ENCODE measurements around the gene ATP11B. TPM values are rescaled to one million over a fixed set of nuclear protein-coding genes. Genes with fewer than 3 reads are reported as not detected.

Gene ATP11B
- total RNA-seq, 1 donor from 2014 or later = 117 TPM

DNA sequence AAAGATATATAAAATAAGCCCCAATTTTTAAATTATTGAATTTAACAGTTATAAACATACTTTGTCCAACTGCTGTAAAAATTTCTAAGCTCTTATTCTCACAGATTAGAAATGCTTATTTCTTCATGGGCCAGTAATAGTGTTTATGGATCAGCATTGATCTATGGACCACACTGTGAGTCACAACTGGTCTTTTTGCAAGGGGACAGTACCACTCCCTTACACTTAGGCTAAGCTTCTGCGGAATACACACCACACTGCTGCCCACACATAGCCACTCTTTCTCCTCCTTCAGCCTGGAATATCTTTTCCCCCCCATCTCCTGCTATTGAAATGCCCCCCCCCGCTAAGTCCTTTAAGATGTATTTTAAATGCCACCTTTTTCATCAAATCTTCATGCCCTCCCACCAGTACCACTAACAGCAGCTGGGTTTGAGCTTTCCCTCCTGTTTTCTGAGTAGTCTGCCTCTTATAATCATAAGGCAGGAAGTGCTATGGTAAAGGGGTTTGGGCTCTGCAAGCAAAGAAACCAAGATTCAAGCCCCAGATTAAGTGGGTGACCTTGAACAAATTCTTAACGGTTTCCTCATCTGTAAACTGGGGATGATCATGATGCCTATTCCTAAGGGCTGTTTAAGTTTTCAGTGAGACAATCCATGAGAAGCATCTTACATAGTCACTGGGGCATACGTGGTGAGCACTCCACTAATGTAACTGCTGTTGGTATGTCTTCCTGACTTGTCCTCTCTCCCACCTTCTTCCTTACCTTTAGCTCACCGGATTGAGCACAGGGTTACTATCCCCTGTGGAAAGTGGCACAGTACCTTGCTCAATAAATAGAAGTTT is 117.9 kb downstream of the ATP11B start:
- no peak for DNase-seq

DNA sequence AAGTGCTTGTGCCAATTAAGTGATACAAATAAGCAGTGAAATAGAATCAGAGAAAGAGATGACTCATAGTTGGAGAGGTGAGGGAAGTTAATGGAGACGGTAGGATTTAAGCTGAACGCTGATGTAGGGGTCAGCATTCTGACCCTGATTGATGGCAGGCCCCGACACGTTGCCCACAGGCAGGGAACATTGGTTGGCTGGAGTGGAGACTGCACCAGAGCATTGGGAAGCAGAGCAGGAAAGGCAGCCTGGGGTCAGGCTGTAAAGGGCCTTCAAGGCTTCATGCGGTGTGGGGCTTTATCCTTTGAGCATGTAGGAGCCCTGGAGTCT is 118.4 kb downstream of the ATP11B start:
- DNase-seq = no peak

DNA sequence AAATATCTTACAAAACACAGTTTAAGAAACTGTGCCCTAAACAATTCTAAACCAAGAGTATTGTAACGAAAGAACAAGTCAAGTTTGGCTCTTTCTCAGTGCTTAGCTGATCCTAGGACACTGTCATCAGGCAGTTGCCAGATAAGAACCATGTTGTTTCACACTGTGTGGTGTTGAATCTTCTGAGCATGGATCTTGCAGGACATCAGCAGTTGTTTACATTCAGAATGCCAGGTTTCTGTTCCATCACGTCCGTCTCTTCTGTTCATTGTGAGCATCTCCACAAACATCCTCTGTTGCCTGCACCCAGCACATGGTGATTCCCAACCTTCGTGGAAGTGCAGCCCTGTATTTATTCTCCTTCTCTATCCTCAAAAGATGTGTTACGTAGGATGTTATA is 119.2 kb downstream of the ATP11B start:
- DNase-seq = no peak

DNA sequence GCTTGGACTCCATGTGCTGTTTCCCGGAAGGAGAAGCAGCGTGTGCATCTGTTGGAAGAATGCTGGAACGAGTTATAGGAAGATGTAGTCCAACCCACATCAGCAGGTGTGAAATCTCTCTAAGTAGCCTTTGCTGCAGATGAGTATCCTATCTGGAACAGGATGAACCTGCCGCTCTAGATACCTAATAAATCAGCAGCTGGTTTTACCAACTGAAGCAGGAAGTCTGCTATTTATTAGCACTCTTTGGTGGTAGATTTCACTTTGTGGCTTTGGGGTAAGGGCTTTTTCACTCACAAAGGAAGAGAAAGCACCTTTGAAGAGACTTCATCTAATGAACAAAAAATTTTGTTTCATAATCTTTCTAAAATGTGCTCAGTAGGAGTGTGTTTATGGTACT is 120.6 kb downstream of the ATP11B start:
- no peak for DNase-seq

DNA sequence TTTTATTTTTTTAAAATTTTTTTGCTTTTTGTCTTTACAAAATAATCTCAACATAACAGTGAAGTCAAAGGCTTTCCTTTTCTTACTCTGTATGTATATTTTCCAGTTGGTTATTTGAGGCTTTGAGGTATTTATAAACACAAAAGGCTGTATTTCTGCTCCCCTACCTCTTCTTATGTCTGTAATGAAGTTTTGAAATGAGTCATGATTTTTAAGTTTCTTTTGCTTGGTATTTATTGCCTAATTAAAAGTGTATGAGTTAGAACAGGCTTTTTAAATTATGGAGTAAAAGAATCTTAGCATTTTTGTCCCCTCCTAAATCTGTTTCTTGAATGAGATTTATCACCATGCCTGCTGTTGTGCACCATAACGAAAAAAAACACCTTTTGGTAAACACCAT is 121.0 kb downstream of the ATP11B start:
- no peak for DNase-seq

DNA sequence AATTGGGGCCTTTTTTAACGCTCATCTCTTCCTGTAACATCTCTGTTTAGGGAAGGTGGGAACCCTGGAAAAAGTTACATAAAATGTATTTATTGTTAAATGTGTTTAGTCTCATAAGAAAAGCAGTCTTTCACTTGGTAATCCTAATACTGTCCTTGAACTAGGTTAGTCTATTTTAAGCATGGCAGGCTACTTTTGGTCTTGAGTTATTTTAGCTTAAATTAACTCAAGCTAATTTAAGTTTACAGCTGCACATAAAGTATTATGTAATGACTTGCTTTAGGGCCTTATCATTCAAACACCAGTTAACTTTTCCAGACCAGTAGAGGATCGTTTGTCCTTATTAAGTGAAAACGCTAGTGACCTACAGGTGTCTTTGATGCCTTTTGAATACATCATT is 123.8 kb downstream of the ATP11B start:
- no peak for DNase-seq

DNA sequence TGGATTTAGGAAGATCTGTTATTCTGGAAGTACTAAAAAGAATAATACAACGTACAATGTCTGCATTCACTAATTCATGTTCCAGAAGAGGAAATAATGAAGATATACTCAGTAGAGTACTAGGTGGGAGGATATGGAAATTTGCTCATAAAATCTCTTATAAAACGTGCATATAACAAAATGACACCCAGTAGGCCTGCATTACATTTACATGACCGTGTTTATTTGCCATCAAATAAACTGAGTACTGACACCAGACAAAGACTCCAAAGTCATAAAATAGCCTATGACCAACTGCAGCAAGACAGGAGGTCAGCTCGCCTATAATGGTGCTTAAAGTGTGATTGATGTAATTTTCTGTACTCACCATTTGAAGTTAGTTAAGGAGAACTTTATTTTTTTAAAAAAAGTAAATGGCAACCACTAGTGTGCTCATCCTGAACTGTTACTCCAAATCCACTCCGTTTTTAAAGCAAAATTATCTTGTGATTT is 126.6 kb downstream of the ATP11B start:
- DNase-seq = no peak

DNA sequence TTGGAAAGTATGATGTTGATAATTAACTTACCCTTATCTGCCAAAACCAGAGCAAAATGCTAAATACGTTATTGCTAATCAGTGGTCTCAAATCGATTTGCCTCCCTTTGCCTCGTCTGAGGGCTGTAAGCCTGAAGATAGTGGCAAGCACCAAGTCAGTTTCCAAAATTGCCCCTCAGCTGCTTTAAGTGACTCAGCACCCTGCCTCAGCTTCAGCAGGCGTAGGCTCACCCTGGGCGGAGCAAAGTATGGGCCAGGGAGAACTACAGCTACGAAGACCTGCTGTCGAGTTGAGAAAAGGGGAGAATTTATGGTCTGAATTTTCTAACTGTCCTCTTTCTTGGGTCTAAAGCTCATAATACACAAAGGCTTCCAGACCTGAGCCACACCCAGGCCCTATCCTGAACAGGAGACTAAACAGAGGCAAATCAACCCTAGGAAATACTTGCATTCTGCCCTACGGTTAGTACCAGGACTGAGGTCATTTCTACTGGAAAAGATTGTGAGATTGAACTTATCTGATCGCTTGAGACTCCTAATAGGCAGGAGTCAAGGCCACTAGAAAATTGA is 127.3 kb downstream of the ATP11B start:
- DNase-seq = no peak

DNA sequence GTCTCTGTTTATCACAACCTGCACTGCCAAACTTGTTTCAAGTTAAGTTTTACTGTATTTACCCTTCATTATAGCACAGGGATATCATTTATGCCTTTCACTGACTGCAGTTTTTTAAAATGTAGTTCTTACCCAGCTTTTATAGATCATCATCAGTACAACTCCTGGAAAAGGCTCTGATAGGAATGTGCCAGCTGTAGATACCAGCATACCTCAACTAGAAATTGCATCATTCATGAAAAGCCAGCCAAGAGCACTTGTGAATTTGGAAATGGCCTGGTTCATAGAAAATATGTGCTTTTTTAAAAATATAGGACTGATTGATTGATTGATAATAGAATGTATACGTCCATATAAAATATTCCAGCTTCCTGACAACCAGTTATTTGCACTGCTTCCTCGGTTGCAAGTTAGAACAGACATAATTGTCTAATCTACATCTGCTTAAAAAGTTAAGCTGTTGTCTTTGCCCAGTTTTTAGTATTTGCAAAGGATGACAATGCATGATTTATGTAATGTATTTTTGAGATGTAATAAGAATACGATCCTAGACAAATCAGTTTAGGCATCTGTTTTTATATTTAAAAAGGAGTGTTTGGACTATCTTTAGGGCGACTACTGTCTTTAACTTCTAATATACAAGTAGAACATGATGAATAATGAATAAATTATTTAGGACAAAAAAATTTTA is 128.5 kb downstream of the ATP11B start:
- no peak for DNase-seq

DNA sequence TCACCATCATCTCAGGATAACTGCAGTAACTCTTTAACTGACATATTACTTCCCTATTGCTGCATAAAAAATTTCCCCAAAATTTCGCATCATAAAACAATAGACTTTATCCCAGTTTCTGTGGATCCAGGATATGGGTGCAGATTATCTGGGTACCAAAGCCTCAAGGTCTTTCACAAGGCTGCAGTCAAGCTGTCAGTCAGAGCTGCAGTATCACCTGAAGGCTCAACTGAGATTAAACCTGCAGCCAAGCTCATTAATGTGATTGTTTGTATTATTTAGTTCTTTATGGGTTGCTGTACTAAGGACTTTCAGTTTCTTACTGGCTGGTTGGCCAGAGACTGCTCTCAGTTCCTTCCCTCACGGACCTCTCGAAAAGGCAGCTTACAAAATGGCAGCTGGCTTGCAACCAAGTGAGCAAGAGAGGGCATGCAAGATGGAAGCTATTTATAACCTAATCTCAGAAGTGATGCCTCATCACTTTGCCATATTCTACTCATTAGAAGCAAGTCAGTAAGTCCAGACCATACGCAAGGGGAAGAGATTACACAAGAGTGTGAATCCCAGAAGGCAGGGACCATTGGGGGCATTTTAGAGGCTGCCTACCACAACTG is 132.1 kb downstream of the ATP11B start:
- DNase-seq = no peak

DNA sequence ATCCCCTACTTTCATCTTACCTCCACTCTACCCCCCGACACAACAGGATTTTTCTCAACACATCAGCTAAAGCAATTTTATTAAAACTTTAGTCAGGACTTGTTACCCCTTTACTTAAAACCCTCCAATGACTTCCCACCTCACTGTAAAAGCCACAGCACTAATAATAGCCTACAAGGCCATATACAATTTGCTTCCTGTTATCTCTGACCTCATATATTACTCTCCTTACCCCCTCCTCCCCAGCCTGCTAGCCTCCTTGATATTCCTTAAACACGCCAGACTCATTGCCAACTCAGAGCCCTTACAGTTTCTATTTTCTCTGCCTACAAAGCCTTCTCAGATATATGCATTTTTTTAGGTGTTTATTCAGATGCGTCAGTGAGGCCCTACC is 132.6 kb downstream of the ATP11B start:
- DNase-seq = no peak

DNA sequence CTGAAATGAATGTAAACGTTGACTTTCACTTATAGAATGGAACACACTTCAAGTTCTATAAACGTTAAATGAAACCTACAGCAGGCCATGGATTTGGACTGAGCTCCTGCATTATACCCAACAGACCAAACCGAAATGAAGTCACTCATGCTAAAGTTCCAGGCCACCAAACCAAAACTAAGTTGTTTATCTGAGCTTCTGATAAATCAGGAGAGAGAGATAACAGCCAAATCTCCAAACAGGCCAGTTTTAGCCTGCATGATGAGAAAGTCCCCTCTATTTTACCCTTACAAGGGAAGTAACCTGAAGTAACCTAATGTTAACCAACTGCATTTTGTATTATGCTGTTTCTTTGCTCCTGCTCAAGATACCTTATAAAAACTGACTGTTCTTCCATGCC is 142.5 kb downstream of the ATP11B start:
- DNase-seq = no peak

DNA sequence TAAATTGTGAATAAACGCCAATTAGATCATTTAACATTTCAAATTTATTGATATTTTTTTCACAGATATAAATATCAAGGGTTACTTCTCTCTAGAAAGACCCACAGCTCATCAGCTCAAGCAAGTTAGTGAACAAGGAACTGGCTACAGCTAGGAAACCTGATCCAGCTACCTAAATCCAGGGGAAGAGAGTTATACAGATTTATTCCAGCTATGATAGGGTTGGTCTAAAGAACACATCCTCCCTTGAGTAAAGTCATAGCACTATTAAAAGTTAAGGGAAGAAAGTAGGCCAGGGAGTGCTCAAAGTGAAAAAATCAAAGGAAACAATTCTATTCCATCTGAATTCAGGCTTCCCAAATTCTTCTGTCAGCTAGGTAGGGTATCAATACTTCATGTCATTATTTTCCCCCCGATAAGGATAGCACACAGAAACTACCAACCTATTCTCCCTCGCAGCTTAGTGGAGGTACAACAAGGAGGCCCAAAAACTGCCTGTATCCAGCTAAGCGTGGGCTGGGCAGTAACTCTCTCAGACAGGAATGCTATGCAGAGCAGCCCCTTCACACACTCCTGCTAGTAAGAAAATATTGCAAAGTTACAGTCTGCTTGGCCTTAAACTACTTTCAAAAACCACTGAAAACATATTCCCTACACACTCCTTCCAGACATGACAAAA is 143.1 kb downstream of the ATP11B start:
- no peak for DNase-seq

DNA sequence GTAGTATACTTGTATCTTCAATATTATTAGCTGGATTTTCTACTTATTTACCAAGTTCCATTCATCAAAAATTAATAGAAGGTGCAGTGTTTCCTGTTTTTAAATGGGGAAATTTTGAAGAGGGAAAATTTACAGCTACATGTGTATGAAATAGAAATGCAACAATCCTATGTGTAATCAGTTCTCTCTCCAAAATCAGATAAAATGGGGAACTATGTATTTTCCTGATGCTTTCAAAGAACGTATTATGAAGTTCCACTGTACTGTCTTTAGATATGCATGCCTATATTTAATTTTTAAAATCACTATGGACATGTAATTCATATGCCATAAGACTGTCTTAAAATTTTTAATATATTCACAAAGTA is 143.6 kb downstream of the ATP11B start:
- no peak for DNase-seq

DNA sequence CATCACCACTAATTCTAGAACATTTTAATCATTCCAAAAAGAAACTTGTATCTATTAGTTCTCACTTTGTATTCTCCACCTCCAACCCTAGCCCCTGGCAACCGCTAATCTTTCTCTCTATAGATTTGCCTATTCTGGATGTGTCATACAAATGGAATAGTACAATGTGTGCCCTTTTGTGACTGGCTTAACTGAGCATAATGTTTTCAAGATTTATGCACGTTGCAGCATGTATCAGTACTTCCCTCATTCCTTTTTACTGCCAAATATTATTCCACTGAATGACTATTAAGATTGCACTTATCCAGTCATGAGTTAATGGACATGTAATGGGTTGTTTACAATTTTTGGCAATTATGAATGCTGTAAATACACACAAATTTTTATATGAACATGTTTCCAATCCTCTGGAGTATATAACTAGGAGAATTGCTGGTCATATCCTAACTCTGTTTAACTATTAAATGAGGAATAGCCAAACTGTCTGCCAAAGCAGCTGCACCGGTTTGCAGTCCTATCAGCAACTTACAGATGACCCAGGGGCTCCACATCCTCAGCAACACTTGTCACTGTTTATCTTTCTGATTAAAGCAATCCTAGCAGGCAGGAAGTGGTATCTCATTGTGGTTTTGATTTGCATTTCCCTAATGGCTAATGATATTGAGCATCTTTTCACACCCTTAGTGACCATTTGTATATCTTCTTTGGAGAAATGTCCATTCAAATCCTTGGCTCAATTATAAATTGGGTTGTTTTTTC is 144.2 kb downstream of the ATP11B start:
- DNase-seq = no peak

DNA sequence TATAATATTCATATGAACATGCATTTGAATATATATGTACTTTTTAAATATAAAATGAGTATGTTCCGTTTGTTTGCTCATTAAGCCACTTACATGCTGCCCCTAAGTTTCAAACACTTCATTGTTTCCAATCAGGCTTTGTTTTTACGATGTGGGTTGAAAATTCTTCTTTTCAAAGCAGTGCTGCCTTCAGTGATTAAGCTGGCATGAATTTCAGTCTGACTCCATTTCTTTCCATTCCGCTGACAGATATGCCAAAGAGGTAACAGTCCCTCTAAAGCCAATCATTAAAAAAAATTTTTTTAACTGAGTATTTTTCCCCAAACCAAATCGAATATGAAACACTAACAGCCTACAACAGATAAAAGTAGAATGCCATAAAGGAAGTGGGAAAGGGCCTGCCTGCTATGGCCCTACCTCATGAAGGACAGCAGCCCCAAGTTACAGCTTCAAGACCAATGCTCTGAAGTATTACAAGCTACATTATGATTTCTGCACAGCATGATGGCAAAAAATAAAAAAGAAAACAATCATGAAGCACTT is 147.0 kb downstream of the ATP11B start:
- no peak for DNase-seq

DNA sequence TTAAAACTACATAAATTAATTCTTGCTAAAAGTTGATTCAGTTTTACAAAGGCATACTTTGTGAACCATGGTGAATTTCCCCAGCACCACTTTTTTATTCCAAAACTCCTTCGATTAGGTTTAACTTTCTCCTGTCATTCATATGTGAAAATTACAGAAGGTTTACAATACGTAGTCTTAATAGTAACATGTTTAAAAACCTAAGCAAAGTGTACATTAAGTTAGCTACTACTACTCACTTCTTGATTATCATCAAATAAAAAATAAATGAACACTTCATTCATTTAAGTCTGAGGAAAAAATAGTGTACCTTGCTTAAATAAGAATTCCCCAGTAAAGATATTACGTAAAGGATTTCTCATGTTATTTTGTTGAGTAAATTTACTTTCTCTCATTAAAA is 148.4 kb downstream of the ATP11B start:
- DNase-seq = no peak

DNA sequence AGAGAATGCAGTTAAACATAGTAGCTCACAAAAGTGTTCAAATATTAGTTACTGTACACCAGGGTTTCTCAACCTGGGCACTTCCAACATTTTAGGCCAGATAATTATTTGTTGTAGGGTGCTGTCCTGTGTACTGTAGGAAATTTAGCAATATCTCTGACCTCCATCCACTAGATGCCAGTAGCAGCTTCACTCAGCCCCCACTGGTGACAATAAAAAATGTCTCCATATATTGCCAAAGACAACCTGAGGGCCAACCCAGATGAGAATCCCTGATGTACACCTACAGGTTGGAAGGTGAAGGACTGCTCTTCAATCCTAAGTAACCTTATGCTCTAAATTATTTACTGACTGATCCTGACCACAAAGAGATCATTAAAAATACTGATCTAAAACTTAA is 154.6 kb downstream of the ATP11B start:
- no peak for DNase-seq

DNA sequence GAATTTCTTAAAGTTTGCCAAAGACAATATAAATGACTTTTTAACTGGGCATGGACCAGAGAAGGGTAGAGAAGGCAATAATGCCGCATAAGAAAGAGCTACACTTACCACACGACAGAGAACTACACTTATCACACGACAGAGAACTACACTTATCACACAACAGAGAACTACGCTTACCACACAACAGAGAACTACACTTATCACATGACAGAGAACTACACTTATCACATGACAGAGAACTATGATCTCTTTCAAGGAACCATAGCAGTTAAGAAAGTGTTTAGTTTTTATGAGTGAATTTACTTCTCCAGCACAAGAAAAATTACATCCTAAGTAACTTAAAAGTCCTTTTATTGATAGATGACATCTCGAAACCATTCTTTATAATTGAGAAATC is 155.0 kb downstream of the ATP11B start:
- DNase-seq = no peak

DNA sequence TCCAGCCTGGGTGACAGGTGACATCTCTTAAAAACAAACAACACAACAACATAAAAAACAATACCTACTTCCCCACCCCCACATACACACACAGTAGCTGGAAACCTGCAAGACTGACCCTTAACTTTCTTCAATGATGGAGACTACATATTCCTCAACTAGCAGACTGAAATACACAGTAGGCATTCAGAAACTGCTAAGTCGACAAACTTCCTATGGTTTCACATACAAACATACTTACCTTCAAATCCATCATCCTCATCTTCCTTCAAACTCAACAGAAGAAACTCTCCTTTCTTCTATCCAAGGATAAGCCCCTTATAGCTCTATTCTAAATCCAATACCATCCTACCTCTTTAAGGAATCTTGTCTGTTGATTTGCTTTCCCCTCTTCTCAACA is 156.4 kb downstream of the ATP11B start:
- DNase-seq = no peak

DNA sequence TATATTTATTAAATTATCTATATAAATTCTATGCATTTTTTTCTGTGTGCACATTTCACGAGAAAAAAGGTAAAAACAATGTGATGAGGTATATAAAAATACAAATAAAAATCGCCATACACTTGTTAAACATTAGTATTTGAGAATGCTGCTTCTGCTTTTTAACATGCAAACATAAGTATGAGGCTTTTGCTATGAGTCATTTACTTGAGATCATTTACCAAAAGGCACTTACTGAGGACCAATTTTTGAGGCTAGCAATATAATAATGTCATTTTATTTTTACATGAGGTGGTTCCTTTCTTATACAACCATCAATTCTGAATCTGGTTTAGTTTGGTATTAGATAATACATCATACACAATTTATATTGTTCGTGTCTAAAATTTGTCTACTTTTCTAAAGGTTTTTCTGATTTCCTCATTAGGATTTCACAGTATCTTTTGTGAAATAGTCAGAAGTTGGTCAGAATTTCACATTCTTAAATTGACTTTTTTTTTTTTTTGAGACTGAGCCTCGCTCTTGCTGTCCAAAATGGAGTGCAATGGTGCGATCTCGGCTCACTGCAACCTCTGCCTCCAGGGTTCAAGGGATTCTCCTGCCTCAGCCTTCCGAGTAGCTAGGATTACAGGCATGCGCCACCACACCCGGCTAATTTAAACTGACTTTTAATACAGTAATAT is 161.4 kb downstream of the ATP11B start:
- no peak for DNase-seq

All from occipital lobe (tissue), 2 donors.